ENCODE measurements around the gene EXD1. TPM values are rescaled to one million over a fixed set of nuclear protein-coding genes. Genes with fewer than 3 reads are reported as not detected.

EXD1 gene
- total and polyA plus RNA-seq, 2 of the 13 experiments (the other 11 are each of a cell fraction or from before 2014, with no cell fraction given) = not detected

GRCh38 chr15:41205315-41205714 lies 25.2 kb downstream of the EXD1 start:
- WGBS (ENCODE audit: low lambda C conversion rate) = 14% methylated on average over 3 of the region's 3 CpGs
- POLR2A ChIA-PET = no interaction called here
- CTCF ChIA-PET (ENCODE audit: low intra/inter-chr PET ratio, low total read pairs) = no interaction called here

GRCh38 chr15:41203395-41203794 lies 27.2 kb downstream of the EXD1 start:
- H3K79me2 ChIP-seq (ENCODE audit: insufficient read depth, low read length) = no peaks in the 10 kb centered on the region
- WGBS (ENCODE audit: low lambda C conversion rate) = 71% methylated on average over 7 of the region's 7 CpGs

More at GRCh38 chr15:41205315-41205714, 25.2 kb downstream of the EXD1 start:
- ATAC-seq (no peak), FAIRE-seq (no peak), DNase-seq (ENCODE audit: low spot score) (no peak)
- Histone ChIP-seq H3K27me3 (ENCODE audit: control insufficient read depth in 1 of 2, insufficient read depth in 2 of 2, low read length in 2 of 2) (no peaks in the 10 kb centered on the region; a peak in 1 of 5 replicates), H3K4me3 (replicated peaks in 1 of 3; ENCODE audit: insufficient read depth in 1 of 3, low read depth in 2 of 3, low read length in 3 of 3) (no peak overlapping the region), H4K20me1 (ENCODE audit: insufficient read depth, low read length) (no peaks in the 10 kb centered on the region), H3K79me2 (ENCODE audit: insufficient read depth, low read length) (no peaks in the 10 kb centered on the region), H3K4me1 (ENCODE audit: insufficient read depth, low read length) (no peaks in the 10 kb centered on the region), H3K4me2 (ENCODE audit: low read depth, low read length) (no peak overlapping the region), H3K36me3 (replicated peaks in 1 of 2; ENCODE audit: control insufficient read depth in 1 of 2, insufficient read depth in 2 of 2, low read length in 2 of 2) (no peaks in the 10 kb centered on the region), H2AFZ (ENCODE audit: low read length) (no peak overlapping the region), H3K9me3 (ENCODE audit: low read length) (no peaks in the 10 kb centered on the region), H3K9ac (ENCODE audit: insufficient read depth, low read depth, low read length) (no peak overlapping the region), H3K27ac (ENCODE audit: extremely low read length, insufficient read depth, low read length) (no peak overlapping the region)
- TF ChIP-seq BRF2 (CRISPR knock-in tag; IDR thresholded peaks at IDR 0.05) = no peak
- in situ Hi-C loops (cut with HindIII; ENCODE audit: extremely low pct_ligation_motif_present, low pct_unique_long_range_greater_than_20kb) = no loop called here
- intact Hi-C loops (cut with micrococcal nuclease; ENCODE audit: unreplicated experiment) = no loop called here
- no TSS peak for BruUV-seq (replicated peaks)

More at GRCh38 chr15:41203395-41203794, 27.2 kb downstream of the EXD1 start:
- CTCF ChIA-PET (ENCODE audit: low intra/inter-chr PET ratio, low total read pairs) = no interaction called here
- no TSS peak for BruUV-seq (replicated peaks)
- no peak for TF ChIP-seq ZFP62 (CRISPR knock-in tag; IDR thresholded peaks at IDR 0.05)
- no peak overlapping the region for H3K4me2 ChIP-seq (ENCODE audit: low read depth, low read length)
- no peaks in the 10 kb centered on the region for H3K36me3 ChIP-seq (replicated peaks in 1 of 2; ENCODE audit: control insufficient read depth in 1 of 2, insufficient read depth in 2 of 2, low read length in 2 of 2)
- FAIRE-seq (no peak), DNase-seq (ENCODE audit: low spot score) (no peak), ATAC-seq (no peak)
- H3K9me3 ChIP-seq (ENCODE audit: low read length) = no peaks in the 10 kb centered on the region
- H3K27ac ChIP-seq (ENCODE audit: extremely low read length, insufficient read depth, low read length) = no peak overlapping the region
- H3K27me3 ChIP-seq (ENCODE audit: control insufficient read depth in 1 of 2, insufficient read depth in 2 of 2, low read length in 2 of 2) = no peaks in the 10 kb centered on the region; a peak in 1 of 5 replicates
- intact Hi-C loops (cut with micrococcal nuclease; ENCODE audit: unreplicated experiment) (no loop called here), in situ Hi-C loops (cut with HindIII; ENCODE audit: extremely low pct_ligation_motif_present, low pct_unique_long_range_greater_than_20kb) (no loop called here)
- no peaks in the 10 kb centered on the region for H3K4me1 ChIP-seq (ENCODE audit: insufficient read depth, low read length)
- no peak overlapping the region for H3K4me3 ChIP-seq (replicated peaks in 1 of 3; ENCODE audit: insufficient read depth in 1 of 3, low read depth in 2 of 3, low read length in 3 of 3)
- H4K20me1 ChIP-seq (ENCODE audit: insufficient read depth, low read length) = no peaks in the 10 kb centered on the region
- no peak overlapping the region for H3K9ac ChIP-seq (ENCODE audit: insufficient read depth, low read depth, low read length)
- POLR2A ChIA-PET = no interaction called here
- H2AFZ ChIP-seq (ENCODE audit: low read length) = no peak overlapping the region

Data from HepG2 (cell line).